Body of pancreas (tissue), 4 donors: ENCODE data around the gene DHX34. TPM values are rescaled to one million over a fixed set of nuclear protein-coding genes. Genes with fewer than 3 reads are reported as not detected.
A peak's percentile ranks its signal among the peaks of the same experiment; 100 is the strongest.

Experiments
- ATAC-seq: fragments of 150-250 bp; one replicate; pipeline ENCODE4 v1.9.1; 2016
- DNase-seq, 4 donors: peaks; one replicate each; pipeline ENCODE4 v3.0.0-alpha.2; 2019
- H3K27ac ChIP-seq, 4 donors: fragments of 200-600 bp; sonication (generic); 1 replicate in 3 of 4; 2 replicates in 1 of 4; pipeline versions ENCODE4 v1.5.1 to v1.6.1; 2016 to 2019; ENCODE audit warnings: mild to moderate bottlenecking in 1 of 4, mixed read lengths in 1 of 4, moderate library complexity in 1 of 4
- H3K27me3 ChIP-seq, 2 donors: fragments of 200-600 bp; sonication (generic); one replicate each; pipeline ENCODE4 v1.6.0; 2016; ENCODE audit warnings: mild to moderate bottlenecking in 1 of 2
- H3K36me3 ChIP-seq, 2 donors: fragments of 200-600 bp; sonication (generic); replicated peaks in 1 of 2; 2 replicates each; pipeline ENCODE4 v1.5.1; 2016; ENCODE audit warnings: low read depth in 2 of 2; ENCODE audit not compliant: insufficient read depth in 1 of 2
- H3K4me1 ChIP-seq: fragments of 200-600 bp; sonication (generic); one replicate; pipeline ENCODE4 v1.6.0; 2016
- H3K4me3 ChIP-seq, 2 donors: fragments of 200-600 bp; sonication (generic); 1 replicate in 1 of 2; 2 replicates in 1 of 2; pipeline ENCODE4 v1.5.1; 2016 to 2019
- H3K9me3 ChIP-seq, 3 donors: fragments of 200-600 bp; sonication (generic); 1 replicate in 2 of 3; 2 replicates in 1 of 3; pipeline ENCODE4 v1.5.1; 2016
- CTCF ChIP-seq, 7 experiments: fragments of 450-650 bp in 4 of 7; fragments of 200-600 bp in 3 of 7; sonication (generic) in 3 of 7; IDR thresholded peaks; one replicate each; pipeline ENCODE4 v1.5.1; 2016 to 2019; ENCODE audit warnings: antibody characterized with exemption in 7 of 7
- POLR2A ChIP-seq, 3 donors: fragments of 450-650 bp; IDR thresholded peaks; one replicate each; pipeline ENCODE4 v1.6.1; 2016; ENCODE audit warnings: antibody characterized with exemption in 3 of 3, mild to moderate bottlenecking in 2 of 3
- WGBS, 2 donors: methylation state at CpG; one replicate each; pipeline ENCODE4 v1.1.5; 2017; 5-methylcytosine and 5-hydroxymethylcytosine counted together
- intact Hi-C: fragments of 100-400 bp; cut with DNase I; formaldehyde crosslinking; loops from one replicate; pipeline ENCODE4 v1.15.1; 2023
- total RNA-seq, 2 donors: library from RNA; depleted of rRNA; stranded (reverse); fragments of >200 nt; gene quantifications; one replicate each; pipeline ENCODE4 v1.1.0, GENCODE V29; 2016

The DHX34 gene
- total RNA-seq, 2 donors from 2014 or later, result 16.1 to 50.4 TPM

GRCh38 chr19:47421844-47422395 lies 72.8 kb downstream of the DHX34 start:
- ATAC-seq (no peak), DNase-seq (no peak)
- 2 to 7% methylated on average over 31 of the region's 31 CpGs for WGBS, 2 donors
- no peak overlapping the region for H3K4me3 ChIP-seq
- no peaks in the 10 kb centered on the region for H3K36me3 ChIP-seq
- intact Hi-C loops, result no loop called here
- H3K27ac ChIP-seq, result no peak overlapping the region
- H3K4me1 ChIP-seq, result no peaks in the 10 kb centered on the region
- TF ChIP-seq CTCF (IDR thresholded peaks at IDR 0.05), result no peak
- no peak for TF ChIP-seq POLR2A (IDR thresholded peaks at IDR 0.05)
- peaks cover 0 to 48% of the 10 kb centered on the region in 2 donors for H3K27me3 ChIP-seq
- no peaks in the 10 kb centered on the region for H3K9me3 ChIP-seq

- no peak for TF ChIP-seq CTCF (IDR thresholded peaks at IDR 0.05)
- no peak for TF ChIP-seq POLR2A (IDR thresholded peaks at IDR 0.05)
- Histone ChIP-seq H3K27me3 (peaks cover 0 to 44% of the 10 kb centered on the region in 2 donors), H3K36me3 (no peaks in the 10 kb centered on the region), H3K4me3 (no peak overlapping the region), H3K27ac (no peak overlapping the region), H3K4me1 (peaks cover 3% of the 10 kb centered on the region), H3K9me3 (no peaks in the 10 kb centered on the region)
- intact Hi-C loops, result no loop called here
- ATAC-seq (no peak), DNase-seq (no peak)
- WGBS, 2 donors, result 0 to 5% methylated on average over 1 of the region's 1 CpG
Measured at GRCh38 chr19:47422417-47423163, 73.5 kb downstream of the DHX34 start.

- ATAC-seq (no peak), DNase-seq (no peak)
- Histone ChIP-seq H3K9me3 (no peaks in the 10 kb centered on the region), H3K27me3 (peaks cover 0 to 42% of the 10 kb centered on the region in 2 donors), H3K36me3 (no peaks in the 10 kb centered on the region), H3K27ac (no peak overlapping the region), H3K4me1 (peaks cover 10% of the 10 kb centered on the region), H3K4me3 (no peak overlapping the region)
- TF ChIP-seq CTCF (IDR thresholded peaks at IDR 0.05), result no peak
- TF ChIP-seq POLR2A (IDR thresholded peaks at IDR 0.05), result no peak
- intact Hi-C loops, result no loop called here
- 11 to 14% methylated on average over 19 of the region's 19 CpGs for whole genome bisulfite sequencing, 2 donors
Measured at GRCh38 chr19:47423203-47423882, 74.2 kb downstream of the DHX34 start.

- H3K4me3 ChIP-seq, result no peak overlapping the region
- H3K9me3 ChIP-seq, result no peaks in the 10 kb centered on the region
- intact Hi-C loops, result no loop called here
- TF ChIP-seq CTCF (IDR thresholded peaks at IDR 0.05), result peak; percentile 67 to 96 (median 82)
- TF ChIP-seq POLR2A (IDR thresholded peaks at IDR 0.05), result no peak
- ATAC-seq, result peak; percentile 80
- H3K36me3 ChIP-seq, result no peaks in the 10 kb centered on the region
- DNase-seq, result peak; percentile 54 to 70 (median 64)
- 5 to 6% methylated on average over 15 to 17 of the region's 17 CpGs for WGBS, 2 donors
- no peak overlapping the region for H3K27ac ChIP-seq
- H3K27me3 ChIP-seq, result peaks cover 0 to 17% of the 10 kb centered on the region in 2 donors
- H3K4me1 ChIP-seq, result peaks cover 22% of the 10 kb centered on the region
Measured at GRCh38 chr19:47427241-47428176, 78.4 kb downstream of the DHX34 start.
